ENCODE results near the gene HJV.

DNA sequence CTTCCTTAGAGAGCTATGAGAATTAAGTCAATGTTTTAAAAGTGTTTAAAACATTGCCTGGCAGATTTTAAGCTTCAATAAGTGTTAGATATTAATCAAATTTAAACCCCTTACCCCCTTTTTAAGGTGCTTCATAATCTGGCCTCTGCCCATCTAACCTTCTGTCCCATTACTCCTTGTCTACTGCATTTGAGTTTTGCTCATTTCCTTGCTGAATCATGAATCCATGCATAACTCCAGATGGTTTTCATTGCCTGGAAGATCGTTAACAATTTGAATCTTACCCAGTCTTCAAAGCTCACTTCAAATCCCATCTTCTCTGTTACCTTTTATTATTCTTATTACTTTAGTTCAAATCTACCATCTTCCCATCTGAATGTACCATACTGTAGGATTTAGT, 4.6 kb downstream of the HJV start:
- TF ChIP-seq CTCF (IDR thresholded peaks at IDR 0.05): no peak
- TF ChIP-seq POLR2A (IDR thresholded peaks at IDR 0.05): no peak
